DMS79 (cell line): ENCODE measurements around the gene FASLG.

ENCODE experiments used
- DNase-seq: peaks from one replicate; lab custom pipeline; 2025; lab: John Stamatoyannopoulos, UW

The FASLG gene

GRCh38 chr1:172647110-172647564 is 11.8 kb upstream of the FASLG start:
- no peak for DNase-seq

GRCh38 chr1:172647987-172648386 is 10.9 kb upstream of the FASLG start:
- DNase-seq = no peak

GRCh38 chr1:172650474-172651193 is 8.3 kb upstream of the FASLG start:
- no peak for DNase-seq

GRCh38 chr1:172653015-172653709 is 5.7 kb upstream of the FASLG start:
- no peak for DNase-seq

GRCh38 chr1:172654535-172654934 is 4.4 kb upstream of the FASLG start:
- DNase-seq = no peak

- DNase-seq = no peak
Observed at GRCh38 chr1:172656576-172656975, 2.3 kb upstream of the FASLG start.

GRCh38 chr1:172657586-172657985 is 1.3 kb upstream of the FASLG start:
- no peak for DNase-seq

GRCh38 chr1:172661107-172661506 is 2.2 kb downstream of the FASLG start:
- DNase-seq = no peak

- no peak for DNase-seq
Observed at GRCh38 chr1:172662464-172663109, 3.7 kb downstream of the FASLG start.

GRCh38 chr1:172663732-172664131 is 4.8 kb downstream of the FASLG start:
- DNase-seq = no peak

- no peak for DNase-seq
Observed at GRCh38 chr1:172668097-172668496, 9.2 kb downstream of the FASLG start.

GRCh38 chr1:172669011-172669410 is 10.1 kb downstream of the FASLG start:
- DNase-seq = no peak

- DNase-seq = no peak
Observed at GRCh38 chr1:172670316-172670715, 11.4 kb downstream of the FASLG start.

GRCh38 chr1:172670791-172671190 is 11.9 kb downstream of the FASLG start:
- DNase-seq = no peak

GRCh38 chr1:172671591-172671990 is 12.7 kb downstream of the FASLG start:
- DNase-seq = no peak

- no peak for DNase-seq
Observed at GRCh38 chr1:172672720-172673119, 13.8 kb downstream of the FASLG start.

GRCh38 chr1:172673761-172674160 is 14.9 kb downstream of the FASLG start:
- DNase-seq = no peak

- no peak for DNase-seq
Observed at GRCh38 chr1:172674831-172675613, 16.1 kb downstream of the FASLG start.

- no peak for DNase-seq
Observed at GRCh38 chr1:172679000-172679772, 20.3 kb downstream of the FASLG start.

- no peak for DNase-seq
Observed at GRCh38 chr1:172680244-172680643, 21.3 kb downstream of the FASLG start.

- DNase-seq = no peak
Observed at GRCh38 chr1:172680733-172681275, 21.9 kb downstream of the FASLG start.
